ENCODE measurements around the gene NMT1. TPM values are rescaled to one million over a fixed set of nuclear protein-coding genes. Genes with fewer than 3 reads are reported as not detected.

The NMT1 gene
- total RNA-seq, 4 donors from 2014 or later: 64.7 to 99.8 (median 80.6) TPM

DNA sequence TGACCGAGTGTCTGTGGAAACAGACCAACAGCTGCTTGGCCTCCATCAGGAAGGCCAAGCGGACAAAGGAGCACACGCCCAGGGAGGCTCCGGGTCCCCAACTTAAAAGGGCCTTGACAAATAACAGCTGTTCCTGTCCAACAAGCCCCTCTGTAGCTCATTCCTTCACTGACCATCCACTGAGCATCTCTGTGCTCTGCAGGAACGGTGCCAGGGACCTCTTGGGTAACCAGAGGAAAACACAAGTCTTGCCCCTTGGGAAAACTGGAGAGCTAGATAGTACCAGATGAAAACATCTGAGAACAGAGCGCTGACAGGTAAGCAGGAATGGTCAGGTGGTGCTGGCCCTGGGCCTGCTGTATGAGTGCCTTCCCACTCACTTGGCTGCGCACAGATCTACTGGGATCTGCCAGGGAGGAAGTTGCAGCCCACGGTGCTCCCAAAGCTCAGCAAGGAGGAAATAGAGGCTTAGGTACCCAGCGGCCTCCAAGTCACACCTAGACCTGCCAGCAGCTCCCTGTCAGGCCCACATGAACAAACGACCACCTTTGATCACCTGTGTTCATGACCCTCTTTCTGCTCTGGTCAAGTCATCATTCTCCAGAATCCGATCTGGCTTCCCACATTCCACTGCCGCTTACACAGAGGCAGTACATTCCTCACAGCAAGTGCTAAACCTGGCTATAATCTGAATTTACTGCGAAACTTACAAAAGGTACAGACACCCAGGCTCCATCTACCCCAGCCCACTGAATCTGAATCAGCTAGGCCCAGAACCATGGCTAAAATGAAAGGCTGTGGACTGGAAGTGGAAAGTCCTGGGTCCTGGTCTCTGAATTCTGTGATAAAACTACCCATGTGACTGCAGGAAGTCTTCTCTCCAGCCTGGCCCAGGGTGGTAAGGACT lies 22.1 kb upstream of the NMT1 start:
- TF ChIP-seq, protein P1, sequence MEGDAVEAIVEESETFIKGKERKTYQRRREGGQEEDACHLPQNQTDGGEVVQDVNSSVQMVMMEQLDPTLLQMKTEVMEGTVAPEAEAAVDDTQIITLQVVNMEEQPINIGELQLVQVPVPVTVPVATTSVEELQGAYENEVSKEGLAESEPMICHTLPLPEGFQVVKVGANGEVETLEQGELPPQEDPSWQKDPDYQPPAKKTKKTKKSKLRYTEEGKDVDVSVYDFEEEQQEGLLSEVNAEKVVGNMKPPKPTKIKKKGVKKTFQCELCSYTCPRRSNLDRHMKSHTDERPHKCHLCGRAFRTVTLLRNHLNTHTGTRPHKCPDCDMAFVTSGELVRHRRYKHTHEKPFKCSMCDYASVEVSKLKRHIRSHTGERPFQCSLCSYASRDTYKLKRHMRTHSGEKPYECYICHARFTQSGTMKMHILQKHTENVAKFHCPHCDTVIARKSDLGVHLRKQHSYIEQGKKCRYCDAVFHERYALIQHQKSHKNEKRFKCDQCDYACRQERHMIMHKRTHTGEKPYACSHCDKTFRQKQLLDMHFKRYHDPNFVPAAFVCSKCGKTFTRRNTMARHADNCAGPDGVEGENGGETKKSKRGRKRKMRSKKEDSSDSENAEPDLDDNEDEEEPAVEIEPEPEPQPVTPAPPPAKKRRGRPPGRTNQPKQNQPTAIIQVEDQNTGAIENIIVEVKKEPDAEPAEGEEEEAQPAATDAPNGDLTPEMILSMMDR (IDR thresholded peaks at IDR 0.05; ENCODE audit: low read depth): no peak

DNA sequence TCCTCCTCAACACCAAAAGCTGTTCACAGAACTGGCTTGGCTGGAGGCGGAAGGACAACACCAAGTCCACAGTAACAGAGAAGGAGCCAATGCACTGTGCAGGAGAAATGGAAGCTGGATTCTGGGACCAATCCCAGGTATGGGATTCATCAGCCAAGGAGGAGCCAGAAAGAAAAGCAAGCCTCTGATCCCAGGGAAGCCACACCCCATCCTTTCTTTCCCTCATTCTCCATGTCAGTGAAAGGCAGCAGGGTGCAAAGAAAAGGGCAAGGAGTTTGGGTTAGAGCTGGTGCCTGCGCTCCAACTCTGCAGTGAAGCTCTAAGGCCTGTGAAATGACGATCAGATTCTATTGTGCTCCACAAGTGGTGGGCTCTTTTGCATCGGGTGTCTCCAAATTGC lies 20.7 kb upstream of the NMT1 start:
- TF ChIP-seq, protein P1 (IDR thresholded peaks at IDR 0.05; ENCODE audit: low read depth): no peak

DNA sequence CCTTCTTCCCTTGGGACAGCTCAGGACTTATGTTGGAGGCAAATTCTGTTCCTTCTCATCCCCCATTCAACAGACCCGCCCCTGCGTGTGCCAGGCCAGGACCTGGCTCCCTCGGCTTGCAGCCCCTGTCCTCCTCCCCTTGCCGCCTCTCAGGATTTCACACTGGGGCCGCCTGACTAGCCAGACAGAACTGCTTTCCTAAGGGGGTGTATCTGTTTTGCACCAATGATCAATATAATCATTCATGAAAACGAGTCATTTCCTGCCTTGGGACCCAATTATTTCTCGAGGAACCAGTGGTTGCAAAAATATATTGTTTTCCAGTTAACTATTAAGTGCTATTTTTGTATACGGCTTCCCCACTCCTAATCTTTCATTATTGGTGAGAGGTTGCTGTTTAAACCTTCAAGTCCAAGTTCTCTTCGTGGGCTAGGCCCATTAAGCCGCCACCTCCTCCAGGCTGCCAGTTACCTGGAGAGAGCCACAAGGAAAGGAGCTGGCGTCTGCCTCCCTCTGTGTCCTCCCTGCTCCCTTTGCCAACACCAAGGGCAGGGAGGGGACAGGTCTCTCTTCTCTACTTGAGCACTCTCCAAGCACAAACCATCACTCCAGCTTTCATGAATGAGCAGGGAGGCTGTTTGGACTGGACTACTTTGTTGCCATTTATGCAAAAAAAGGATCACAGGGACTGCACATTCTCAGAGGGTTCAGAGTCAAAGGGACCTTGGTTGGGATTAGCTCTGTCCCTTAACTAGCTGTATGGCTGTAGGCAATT lies 18.6 kb upstream of the NMT1 start:
- TF ChIP-seq, protein P1 (IDR thresholded peaks at IDR 0.05; ENCODE audit: low read depth): no peak

DNA sequence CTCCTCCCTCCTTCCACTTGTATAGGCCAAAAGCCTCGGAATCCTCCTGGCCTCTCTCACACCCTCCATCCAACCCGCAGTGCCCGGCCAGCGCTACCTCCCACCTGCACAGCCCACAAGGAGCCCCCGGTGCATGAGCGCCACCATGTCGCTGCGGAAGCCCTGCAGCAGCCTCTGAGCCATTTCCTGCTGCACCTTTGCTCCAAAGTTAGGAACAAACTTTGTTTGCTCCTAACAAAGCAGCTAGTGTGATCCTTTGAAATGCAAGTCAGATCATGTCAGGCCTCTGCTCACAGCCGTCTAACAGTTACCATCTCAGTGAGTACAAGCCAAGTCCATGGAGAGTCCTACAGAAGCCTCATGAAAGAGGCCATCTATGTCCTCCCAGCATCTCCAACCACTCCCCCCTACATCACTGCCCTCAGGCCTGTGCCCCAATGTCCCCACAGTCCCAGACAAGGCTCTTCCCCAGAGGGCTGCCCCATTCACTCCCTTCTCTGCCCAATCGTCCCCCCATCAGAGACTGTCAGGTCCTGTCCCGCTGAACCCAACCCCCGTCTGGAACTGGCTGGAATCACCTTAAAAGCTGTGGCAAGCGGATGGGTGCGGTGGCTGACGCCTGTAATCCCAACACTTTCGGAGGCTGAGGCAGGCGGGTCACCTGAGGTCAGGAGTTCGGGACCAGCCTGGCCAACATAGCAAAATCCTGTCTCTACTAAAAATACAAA lies 17.1 kb upstream of the NMT1 start:
- TF ChIP-seq, protein P1 (IDR thresholded peaks at IDR 0.05; ENCODE audit: low read depth): no peak

DNA sequence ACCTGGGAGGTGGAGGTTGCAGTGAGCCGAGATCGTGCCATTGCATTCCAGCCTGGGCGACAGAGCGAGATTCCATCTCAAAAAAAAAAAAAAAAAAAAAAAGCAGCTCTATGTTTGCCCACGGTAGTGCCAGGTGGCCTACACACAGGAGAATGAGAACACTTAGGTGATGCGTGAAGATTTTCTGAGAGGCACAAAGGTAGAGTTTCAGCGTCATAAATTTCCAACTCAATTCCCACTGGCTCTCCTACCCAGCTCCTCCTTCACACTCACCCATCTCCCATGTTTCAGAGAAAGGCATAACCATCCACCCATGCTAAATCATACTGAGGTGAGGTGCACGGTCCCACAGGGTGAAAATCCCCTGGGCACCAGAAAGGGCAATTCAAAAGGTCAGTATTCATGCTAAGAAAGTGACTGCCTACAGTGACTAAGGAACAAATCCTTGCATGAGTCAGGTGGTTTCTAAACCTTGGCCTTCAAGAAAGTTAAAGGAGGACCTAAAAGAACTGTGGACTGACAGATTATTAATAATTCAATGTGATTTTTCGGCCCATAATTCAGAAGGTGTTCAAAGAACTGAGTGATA lies 14.5 kb upstream of the NMT1 start:
- TF ChIP-seq, protein P1 (IDR thresholded peaks at IDR 0.05; ENCODE audit: low read depth): no peak

DNA sequence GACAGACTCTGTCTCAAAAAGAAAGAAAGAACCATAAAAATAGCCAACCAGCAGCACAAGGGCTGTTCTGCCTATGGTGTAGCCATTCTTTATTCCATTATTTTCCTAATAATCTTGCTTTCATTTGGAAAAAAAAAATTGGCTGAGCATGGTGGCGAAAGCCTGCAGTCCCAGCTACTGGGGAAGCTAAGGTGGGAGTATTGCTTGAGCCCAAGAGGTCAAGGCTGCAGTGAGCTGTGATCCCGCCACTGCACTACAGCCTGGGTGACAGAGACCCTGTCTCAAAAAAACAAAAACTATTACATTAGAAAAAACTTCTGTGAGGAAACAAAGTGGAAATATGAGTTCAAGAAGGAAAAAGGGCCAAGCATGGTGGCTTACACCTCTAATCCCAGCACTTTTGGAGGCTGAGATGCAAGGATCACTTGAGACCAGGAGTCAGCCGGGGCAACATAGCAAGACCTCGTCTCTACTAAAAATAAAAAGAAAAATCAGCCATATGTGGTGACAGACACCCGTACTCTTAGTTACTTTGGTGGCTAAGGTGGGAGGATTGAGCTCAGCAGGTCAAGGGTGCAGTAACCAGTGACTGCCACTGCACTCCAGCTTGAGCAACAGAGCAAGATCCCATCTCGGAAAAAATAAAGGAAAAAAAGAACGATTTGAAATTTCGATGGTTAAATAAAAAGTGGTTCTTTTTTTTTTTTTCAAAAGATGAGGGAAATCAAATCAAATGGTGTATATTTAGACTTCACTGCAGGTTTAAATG lies 12.1 kb upstream of the NMT1 start:
- TF ChIP-seq, protein P1 (IDR thresholded peaks at IDR 0.05; ENCODE audit: low read depth): no peak

All from subcutaneous adipose tissue (tissue), 4 donors.